GM18951 (cell line): ENCODE measurements around the gene ACSF3.

Experiments
- POLR2A ChIP-seq: IDR thresholded peaks from 4 replicates; pipeline ENCODE4 v1.6.1; 2011; ENCODE audit warnings: mild to moderate bottlenecking; ENCODE audit not compliant: insufficient read length, insufficient read depth; ENCODE audit errors: extremely low read depth
- in situ Hi-C: fragments of 300-500 bp; cut with MboI; formaldehyde crosslinking; loops from one replicate; pipeline ENCODE4 v1.12.0; 2022; ENCODE audit warnings: low sequenced_read_pairs, mixed read lengths, inconsistent platforms; ENCODE audit not compliant: unreplicated experiment

Gene ACSF3

DNA sequence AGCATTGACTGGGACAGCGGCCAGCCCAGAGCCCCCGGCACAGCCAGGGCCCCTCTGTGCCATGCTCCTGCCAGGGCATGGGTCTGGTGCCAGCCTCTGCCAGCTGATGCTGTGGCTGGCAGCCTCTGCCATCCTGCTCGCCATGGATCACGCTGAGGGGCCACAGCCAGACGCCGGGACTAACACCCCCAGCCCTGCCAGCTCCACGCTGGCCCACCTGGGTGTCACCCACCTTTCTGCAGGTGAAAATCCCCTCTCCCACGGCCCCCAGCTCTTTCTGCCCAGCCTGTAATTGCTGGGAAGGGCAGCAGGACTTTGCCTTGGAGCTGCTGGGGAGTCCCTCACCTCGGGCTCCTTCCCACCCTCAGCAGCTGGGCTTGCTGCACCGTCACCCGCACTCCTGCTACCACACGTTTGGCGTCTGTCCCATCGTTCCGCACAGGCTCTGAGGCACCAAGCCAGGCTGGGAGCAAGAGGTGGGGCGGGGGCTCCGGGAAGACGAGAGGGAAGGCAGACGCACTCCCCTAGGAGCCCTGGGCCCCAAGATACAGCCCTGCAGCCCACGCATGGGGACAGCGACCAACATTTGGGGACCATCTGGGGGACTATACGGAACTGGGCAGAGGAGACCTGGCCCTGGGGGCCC is 42.0 kb upstream of the ACSF3 start:
- in situ Hi-C loops: no loop called here
- no peak for TF ChIP-seq POLR2A

GRCh38 chr16:89052191-89052889 is 41.3 kb upstream of the ACSF3 start:
- in situ Hi-C loops: no loop called here
- no peak for TF ChIP-seq POLR2A

- in situ Hi-C loops: no loop called here
- TF ChIP-seq POLR2A: no peak
These were observed 40.5 kb upstream of the ACSF3 start for GRCh38 chr16:89052890-89053724.

GRCh38 chr16:89053725-89054029 is 40.0 kb upstream of the ACSF3 start:
- in situ Hi-C loops: no loop called here
- TF ChIP-seq POLR2A: no peak

GRCh38 chr16:89054261-89054661 is 39.4 kb upstream of the ACSF3 start:
- no peak for TF ChIP-seq POLR2A
- in situ Hi-C loops: no loop called here

GRCh38 chr16:89054714-89055113 is 38.9 kb upstream of the ACSF3 start:
- no peak for TF ChIP-seq POLR2A
- in situ Hi-C loops: no loop called here

GRCh38 chr16:89055313-89055712 is 38.3 kb upstream of the ACSF3 start:
- in situ Hi-C loops: no loop called here
- TF ChIP-seq POLR2A: no peak

DNA sequence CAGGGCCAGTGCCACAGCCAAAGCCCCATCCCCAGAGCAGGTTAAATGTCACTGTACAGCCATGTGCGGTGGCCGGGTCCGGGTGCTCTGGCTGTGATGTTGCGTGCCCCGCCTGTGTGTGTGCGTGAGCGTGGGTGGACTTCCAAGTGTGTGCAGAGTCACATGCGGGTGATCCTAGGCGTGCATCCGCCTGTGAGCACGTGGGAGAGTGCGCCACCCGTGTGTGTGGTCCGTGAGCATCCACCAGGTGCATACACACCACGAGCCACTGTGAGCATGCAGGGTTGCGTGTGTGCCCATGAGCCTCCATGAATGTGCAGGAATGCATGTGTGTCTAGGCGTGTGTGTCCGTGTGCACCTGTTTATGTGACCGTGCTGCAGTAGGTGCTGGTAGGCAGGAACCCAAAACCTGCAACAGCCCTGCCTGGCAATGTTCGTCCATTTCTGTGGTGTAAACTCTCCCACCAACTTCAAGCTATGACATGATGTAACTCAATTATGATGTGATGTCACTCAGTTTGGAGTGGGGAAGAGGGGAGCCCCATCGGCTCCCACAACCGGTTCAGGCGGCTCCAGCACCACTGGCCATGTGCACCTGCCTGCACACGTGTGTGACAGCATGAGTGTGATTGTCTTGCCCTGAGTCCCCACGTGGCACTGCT is 37.6 kb upstream of the ACSF3 start:
- in situ Hi-C loops: no loop called here
- TF ChIP-seq POLR2A: no peak

- in situ Hi-C loops: no loop called here
- no peak for TF ChIP-seq POLR2A
These were observed 37.1 kb upstream of the ACSF3 start for GRCh38 chr16:89056592-89056991.

GRCh38 chr16:89057738-89058137 is 35.9 kb upstream of the ACSF3 start:
- in situ Hi-C loops: no loop called here

DNA sequence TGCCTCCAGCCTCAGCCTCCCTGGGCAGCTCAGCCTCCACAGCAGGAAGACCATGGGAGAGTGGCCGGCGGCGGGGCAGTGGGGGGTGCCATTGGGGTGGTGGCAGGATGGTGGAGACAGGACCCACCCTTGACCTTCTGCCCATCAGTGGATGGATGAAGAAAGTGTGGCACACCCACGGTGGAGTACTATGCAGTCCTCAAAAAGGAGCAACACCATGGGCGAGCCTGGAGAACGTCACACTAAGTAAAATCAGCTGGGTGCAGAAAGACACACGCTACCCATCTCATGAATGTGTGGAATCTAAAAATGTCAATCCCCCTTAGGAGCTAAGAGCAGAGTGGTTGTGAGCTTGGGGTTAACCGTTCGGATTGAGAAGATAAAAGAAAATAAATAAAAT is 34.8 kb upstream of the ACSF3 start:
- TF ChIP-seq POLR2A: no peak
- in situ Hi-C loops: no loop called here

More at GRCh38 chr16:89057738-89058137, 35.9 kb upstream of the ACSF3 start:
- no peak for TF ChIP-seq POLR2A

DNA sequence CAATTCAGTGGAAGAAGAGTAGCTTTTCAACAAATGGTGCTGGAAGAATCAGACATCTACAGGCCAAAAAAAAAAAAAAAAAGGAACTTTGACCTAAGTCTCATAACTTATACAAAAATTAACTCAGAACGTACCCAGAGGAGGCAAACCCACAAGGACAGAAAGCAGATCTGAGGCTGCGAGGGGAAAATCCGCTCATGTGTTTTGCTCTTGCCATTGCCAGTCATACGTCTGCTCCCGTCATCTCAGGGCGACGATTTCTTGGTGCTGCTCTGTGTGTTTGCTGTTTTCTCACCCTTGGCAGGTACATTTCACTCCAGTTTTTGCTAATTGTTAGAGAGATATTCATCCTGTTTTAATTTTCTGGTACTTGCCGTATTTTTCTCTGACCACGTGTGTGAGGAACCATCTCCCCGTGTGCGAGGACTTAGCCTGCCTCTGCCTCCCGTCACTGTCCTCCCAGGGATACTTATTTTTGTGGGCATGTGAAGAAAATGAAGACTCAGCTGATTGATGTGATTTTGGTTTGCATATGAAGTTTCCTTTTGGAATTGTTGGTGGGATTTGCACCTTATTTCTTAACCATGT is 33.4 kb upstream of the ACSF3 start:
- in situ Hi-C loops: no loop called here
- TF ChIP-seq POLR2A: peak; percentile 33

DNA sequence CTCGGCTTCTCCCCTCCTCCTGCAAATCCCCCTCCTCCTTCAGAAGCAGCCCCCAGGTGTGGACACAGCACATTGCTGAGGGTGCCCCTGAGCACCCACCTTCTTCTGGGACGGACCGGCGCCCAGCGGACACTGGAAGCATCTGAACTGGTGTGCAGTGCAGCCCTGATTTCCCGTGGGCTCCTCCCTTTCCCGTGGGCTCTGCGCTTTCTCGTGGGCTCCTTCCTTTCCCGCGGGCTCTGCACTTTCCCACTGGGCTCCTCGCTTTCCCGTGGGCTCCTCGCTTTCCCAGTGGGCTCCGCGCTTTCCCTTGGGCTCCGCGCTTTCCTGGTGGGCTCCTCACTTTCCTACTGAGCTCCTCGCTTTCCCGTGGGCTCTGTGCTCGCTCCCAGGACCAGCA is 32.6 kb upstream of the ACSF3 start:
- in situ Hi-C loops: no loop called here
- TF ChIP-seq POLR2A: no peak
